SK-N-SH (cell line): ENCODE results near the gene CCDC91. TPM values are rescaled to one million over a fixed set of nuclear protein-coding genes. Genes with fewer than 3 reads are reported as not detected.

Experiments used
- CTCF ChIA-PET: fragments of 300-600, 350-600 bp; formaldehyde crosslinking; extraction: SDS; loops from one replicate; lab custom pipeline; 2021; lab: Yijun Ruan, JAX
- POLR2A ChIA-PET: fragments of 350-600 bp; sonication (Branson Sonifier 250); formaldehyde crosslinking; extraction: SDS; loops from one replicate; lab custom pipeline; 2020; ENCODE audit warnings: antibody characterized with exemption, inconsistent platforms; lab: Yijun Ruan, JAX
- DNase-seq: peaks from one replicate; pipeline ENCODE4 v3.0.0; 2012
- H2AFZ ChIP-seq: fragments of 200-600 bp; sonication (generic); 2 replicates; pipeline ENCODE4 v1.8.1; 2016; ENCODE audit warnings: antibody characterized with exemption, mild to moderate bottlenecking, low read depth
- H3F3A ChIP-seq: fragments of 200-600 bp; sonication (generic); replicated peaks from 2 replicates; pipeline ENCODE3; 2016; ENCODE audit warnings: antibody characterized with exemption, mild to moderate bottlenecking; ENCODE audit not compliant: insufficient read depth
- H3K27ac ChIP-seq, 2 experiments: fragments of 200-500 bp in 1 of 2; fragments of 200-600 bp in 1 of 2; sonication (Bioruptor generic) in 1 of 2; sonication (generic), shearing (Covaris generic) in 1 of 2; 2 replicates each; pipeline versions ENCODE4 v1.5.1 to v1.6.1; 2014 to 2016; ENCODE audit warnings: low read depth in 2 of 2, inconsistent platforms in 1 of 2, low read length in 1 of 2, mild to moderate bottlenecking in 1 of 2, mixed read lengths in 1 of 2
- H3K27me3 ChIP-seq: fragments of 200-600 bp; sonication (generic), shearing (Covaris generic); 2 replicates; pipeline ENCODE4 v1.6.1; 2016; ENCODE audit warnings: mixed run types; ENCODE audit not compliant: insufficient read depth
- H3K36me3 ChIP-seq, 2 experiments: fragments of 200-500 bp in 1 of 2; fragments of 200-600 bp in 1 of 2; sonication (Bioruptor generic) in 1 of 2; sonication (generic) in 1 of 2; replicated peaks in 1 of 2; 2 replicates each; pipeline versions ENCODE3 to v1.5.1; 2014 to 2016; ENCODE audit warnings: low read length in 1 of 2, mild to moderate bottlenecking in 1 of 2; ENCODE audit not compliant: insufficient read depth in 2 of 2, control insufficient read depth in 1 of 2
- H3K4me1 ChIP-seq, 2 experiments: fragments of 200-500 bp in 1 of 2; fragments of 200-600 bp in 1 of 2; sonication (Bioruptor generic) in 1 of 2; sonication (generic), shearing (Covaris generic) in 1 of 2; 2 replicates each; pipeline versions ENCODE4 v1.5.1 to v1.6.1; 2014 to 2016; ENCODE audit warnings: low read depth in 1 of 2, low read length in 1 of 2, mixed run types in 1 of 2; ENCODE audit not compliant: insufficient read depth in 2 of 2, control insufficient read depth in 1 of 2
- H3K4me2 ChIP-seq: fragments of 200-600 bp; sonication (generic), shearing (Covaris generic); 2 replicates; pipeline ENCODE4 v1.6.1; 2017; ENCODE audit warnings: mixed run types
- H3K4me3 ChIP-seq, 2 experiments: fragments of 200-500 bp in 1 of 2; fragments of 200-600 bp in 1 of 2; sonication (Bioruptor generic) in 1 of 2; sonication (generic), shearing (Covaris generic) in 1 of 2; 2 replicates each; pipeline versions ENCODE4 v1.5.1 to v1.8.1; 2014 to 2016; ENCODE audit warnings: low read depth in 2 of 2, inconsistent platforms in 1 of 2, low read length in 1 of 2, mild to moderate bottlenecking in 1 of 2, mixed read lengths in 1 of 2, moderate library complexity in 1 of 2
- H3K79me2 ChIP-seq: fragments of 200-600 bp; sonication (generic); 2 replicates; pipeline ENCODE4 v1.8.1; 2017; ENCODE audit warnings: mild to moderate bottlenecking; ENCODE audit not compliant: insufficient read depth
- H3K9ac ChIP-seq: fragments of 200-600 bp; sonication (generic); 2 replicates; pipeline ENCODE4 v1.6.1; 2017; ENCODE audit warnings: mixed run types
- H3K9me2 ChIP-seq: fragments of 200-600 bp; sonication (generic); 2 replicates; pipeline ENCODE4 v1.6.1; 2017; ENCODE audit warnings: mixed run types
- H3K9me3 ChIP-seq: fragments of 200-600 bp; sonication (generic); 2 replicates; pipeline ENCODE4 v1.6.1; 2017; ENCODE audit warnings: mixed run types, mild to moderate bottlenecking, moderate library complexity
- H4K20me1 ChIP-seq: fragments of 200-600 bp; sonication (generic); 2 replicates; pipeline ENCODE4 v1.6.1; 2017; ENCODE audit warnings: mild to moderate bottlenecking, mixed run types; ENCODE audit not compliant: insufficient read depth
- EP300 ChIP-seq, 2 experiments: IDR thresholded peaks; 2 replicates each; pipeline versions ENCODE4 v1.4.0 to v1.6.1; 2012; ENCODE audit warnings: borderline replicate concordance in 1 of 2, low read depth in 1 of 2, low read length in 1 of 2
- EZH2phosphoT487 ChIP-seq: fragments of 200-600 bp; sonication (generic); IDR thresholded peaks from 2 replicates; pipeline ENCODE4 v1.6.1; 2017; ENCODE audit warnings: low read depth, mixed run types, mild to moderate bottlenecking, antibody characterized with exemption, moderate library complexity, borderline replicate concordance
- FOSL2 ChIP-seq: IDR thresholded peaks from 2 replicates; pipeline ENCODE4 v1.4.0; 2012; ENCODE audit warnings: low read depth, mild to moderate bottlenecking, moderate library complexity, borderline replicate concordance
- MEF2A ChIP-seq: IDR thresholded peaks from 2 replicates; pipeline ENCODE4 v1.4.0; 2012; ENCODE audit warnings: low read depth, borderline replicate concordance
- NFIC ChIP-seq: IDR thresholded peaks from 2 replicates; pipeline ENCODE4 v1.4.0; 2012; ENCODE audit warnings: borderline replicate concordance
- NRF1 ChIP-seq: IDR thresholded peaks from 2 replicates; pipeline ENCODE4 v1.6.1; 2012; ENCODE audit warnings: low read depth, mild to moderate bottlenecking, low read length
- PBX3 ChIP-seq: IDR thresholded peaks from 2 replicates; pipeline ENCODE4; 2012
- POLR2AphosphoS5 ChIP-seq: IDR thresholded peaks from 2 replicates; pipeline ENCODE4 v1.6.1; 2012; ENCODE audit warnings: low read depth, low read length
- REST ChIP-seq: IDR thresholded peaks from 2 replicates; pipeline ENCODE4 v1.6.1; 2012; ENCODE audit warnings: mild to moderate bottlenecking, low read depth, low read length, moderate library complexity
- RXRA ChIP-seq: IDR thresholded peaks from 2 replicates; pipeline ENCODE4 v1.4.0; 2012; ENCODE audit warnings: low read depth, mild to moderate bottlenecking, borderline replicate concordance
- SMC3 ChIP-seq: IDR thresholded peaks from 2 replicates; pipeline ENCODE4 v1.6.1; 2012; ENCODE audit warnings: low read depth, low read length, improper control_type of control experiment
- USF2 ChIP-seq: fragments of 150-350 bp; IDR thresholded peaks from 2 replicates; pipeline ENCODE4 v1.6.1; 2017; ENCODE audit warnings: antibody characterized with exemption, low read length, low read depth, borderline replicate concordance
- YY1 ChIP-seq: IDR thresholded peaks from 2 replicates; pipeline ENCODE4 v1.4.0; 2012; ENCODE audit warnings: low read depth, mild to moderate bottlenecking
- WGBS: methylation state at CpG from one replicate; pipeline ENCODE4 v1.1.6; 2017; ENCODE audit warnings: low lambda C conversion rate; 5-methylcytosine and 5-hydroxymethylcytosine counted together
- polyA plus RNA-seq, 3 experiments: library from polyadenylated mRNA; depleted of rRNA; stranded (reverse); fragments of >200 nt; gene quantifications; 2 replicates each; pipeline ENCODE4 v1.2.3, GENCODE V29; 2012

The CCDC91 gene
- polyA plus RNA-seq, 1 of the 3 experiments (the other 2 are of a cell fraction): 13.0 TPM

GRCh38 chr12:28413460-28414109 lies 223.3 kb downstream of the CCDC91 start:
- H3K27me3 ChIP-seq: no peaks in the 10 kb centered on the region
- no peaks in the 10 kb centered on the region for H3K79me2 ChIP-seq
- POLR2A ChIA-PET: no interaction called here
- H4K20me1 ChIP-seq: no peaks in the 10 kb centered on the region
- TF ChIP-seq EZH2phosphoT487 (no peak), MEF2A (no peak), POLR2AphosphoS5 (no peak), YY1 (no peak), REST (no peak), NFIC (no peak), RXRA (no peak), FOSL2 (no peak), SMC3 (no peak)
- TF ChIP-seq, all 33 proteins: peak for 0
- Histone ChIP-seq H2AFZ (no peak overlapping the region), H3K9me3 (no peaks in the 10 kb centered on the region), H3K4me2 (no peak overlapping the region), H3K27ac (no peak overlapping the region), H3F3A (no peaks in the 10 kb centered on the region), H3K4me3 (no peak overlapping the region), H3K36me3 (peaks cover 2 to 4% of the 10 kb centered on the region in 2 experiments), H3K9ac (no peak overlapping the region), H3K9me2 (no peaks in the 10 kb centered on the region), H3K4me1 (no peaks in the 10 kb centered on the region; a peak in 1 of 4 replicates)
- WGBS: 96% methylated on average over 6 of the region's 6 CpGs
- CTCF ChIA-PET: no interaction called here
- no peak for DNase-seq

- no peaks in the 10 kb centered on the region for H3K79me2 ChIP-seq
- no peak for DNase-seq
- no peaks in the 10 kb centered on the region for H3K9me2 ChIP-seq
- no peak overlapping the region for H3K9ac ChIP-seq
- H3K27ac ChIP-seq: peak overlapping the region in 1 of 2 experiments; percentile 44; a peak in 3 of 4 replicates
- no peaks in the 10 kb centered on the region for H3K27me3 ChIP-seq
- peaks cover 2 to 4% of the 10 kb centered on the region in 2 experiments for H3K36me3 ChIP-seq
- WGBS: 12% methylated on average over 1 of the region's 1 CpG
- no peaks in the 10 kb centered on the region; a peak in 1 of 4 replicates for H3K4me1 ChIP-seq
- no peak overlapping the region for H3K4me2 ChIP-seq
- H2AFZ ChIP-seq: no peak overlapping the region
- ChIA-PET CTCF (no interaction called here), POLR2A (no interaction called here)
- H3K4me3 ChIP-seq: no peak overlapping the region
- no peaks in the 10 kb centered on the region for H3F3A ChIP-seq
- H3K9me3 ChIP-seq: no peaks in the 10 kb centered on the region
- H4K20me1 ChIP-seq: no peaks in the 10 kb centered on the region
- TF ChIP-seq FOSL2 (peak; percentile 80; the same call in 1 of the 2 replicates), REST (0 out of 2 replicates have a peak, but pooled peaks have one; percentile 31), NRF1 (no peak), EP300 (IDR thresholded peaks at IDR 0.05; ENCODE audit: borderline replicate concordance in 1 of 2, low read depth in 1 of 2, low read length in 1 of 2) (peak in 1 of 2 experiments; percentile 62; a peak in 2 of 4 replicates), PBX3 (peak; percentile 79), USF2 (no peak)
Measured at GRCh38 chr12:28415755-28416154, 225.5 kb downstream of the CCDC91 start.
